ENCODE measurements around the gene MAP4.

- no peak for TF ChIP-seq POLR2A (IDR thresholded peaks at IDR 0.05)
- TF ChIP-seq CTCF (IDR thresholded peaks at IDR 0.05): no peak
These were observed 31.7 kb upstream of the MAP4 start for GRCh38 chr3:48047841-48048464.

Data from Peyer's patch (tissue), 4 donors.